GDM1 (cell line): ENCODE data around the gene ZNF730.
"Not testable (repeated sequence)": the region's sequence is repeated elsewhere in the genome, so short reads cannot be mapped to it uniquely, and the experiment has no call there.

Experiments used
- DNase-seq: peaks from one replicate; lab custom pipeline; 2025; lab: John Stamatoyannopoulos, UW

Gene ZNF730

DNA sequence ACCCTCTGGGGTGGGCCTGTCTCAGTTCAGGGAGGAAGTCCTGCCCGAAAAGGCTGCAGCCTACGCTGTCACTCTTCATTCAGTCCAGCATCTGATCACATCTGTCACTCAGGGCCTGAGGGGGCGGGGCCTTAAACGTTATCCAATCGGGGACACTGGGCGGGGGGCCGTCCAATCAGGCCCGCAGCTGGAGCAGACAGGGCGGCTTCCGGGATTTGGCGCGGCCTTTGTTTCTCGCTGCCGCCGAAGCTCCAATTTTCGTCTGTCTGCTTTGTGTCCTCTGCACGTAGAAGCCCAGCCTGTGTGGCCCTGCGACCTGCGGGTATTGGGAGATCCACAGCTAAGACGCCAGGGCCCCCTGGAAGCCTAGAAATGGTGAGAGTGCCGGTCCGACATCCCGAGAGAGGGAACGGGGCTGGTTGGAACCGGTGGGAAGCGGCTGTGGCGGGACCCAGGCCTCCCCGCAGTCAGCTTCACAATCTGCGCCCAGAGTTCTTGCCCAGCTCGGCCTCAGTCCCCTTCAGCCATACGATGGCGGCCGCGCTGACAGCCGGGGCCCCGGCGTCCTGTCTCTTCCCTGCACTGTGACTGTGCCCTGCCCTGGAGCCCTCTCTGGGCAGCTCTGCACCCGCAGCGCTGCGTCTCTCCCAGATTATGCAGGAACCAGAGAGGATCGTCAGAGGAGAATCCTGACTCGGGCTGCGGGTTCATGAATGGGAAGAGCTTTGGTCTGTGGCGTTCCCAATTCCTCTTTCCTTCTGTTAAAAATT, at the start of gene ZNF730:
Gene ZNF730 (plus strand): TSS at position 224 of the 770 bp plus-strand sequence. CDS start 149 bp downstream, at position 373.
- DNase-seq, result no peak

- DNase-seq, result no peak
These were observed 46.3 kb upstream of the ZNF730 start for GRCh38 chr19:23070353-23071146.

DNA sequence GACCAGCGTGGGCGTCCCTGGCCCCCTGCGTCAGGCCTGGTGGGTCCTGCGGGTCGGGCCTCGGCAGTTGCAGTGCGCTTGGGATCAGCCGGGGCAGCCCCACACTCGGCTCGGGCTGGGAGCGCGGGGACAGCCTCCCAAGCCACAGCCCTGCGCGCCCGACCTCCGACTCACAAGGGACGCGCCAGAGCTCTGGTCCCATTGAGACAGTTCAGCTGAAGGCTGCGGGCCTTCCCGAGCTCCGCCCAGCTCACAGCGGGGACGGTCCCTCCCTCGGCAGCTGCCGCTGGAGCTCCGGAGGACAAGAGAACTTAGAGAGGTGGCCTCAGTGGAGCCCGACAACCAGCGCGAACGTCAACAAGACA, 45.7 kb upstream of the ZNF730 start:
- no peak for DNase-seq

DNA sequence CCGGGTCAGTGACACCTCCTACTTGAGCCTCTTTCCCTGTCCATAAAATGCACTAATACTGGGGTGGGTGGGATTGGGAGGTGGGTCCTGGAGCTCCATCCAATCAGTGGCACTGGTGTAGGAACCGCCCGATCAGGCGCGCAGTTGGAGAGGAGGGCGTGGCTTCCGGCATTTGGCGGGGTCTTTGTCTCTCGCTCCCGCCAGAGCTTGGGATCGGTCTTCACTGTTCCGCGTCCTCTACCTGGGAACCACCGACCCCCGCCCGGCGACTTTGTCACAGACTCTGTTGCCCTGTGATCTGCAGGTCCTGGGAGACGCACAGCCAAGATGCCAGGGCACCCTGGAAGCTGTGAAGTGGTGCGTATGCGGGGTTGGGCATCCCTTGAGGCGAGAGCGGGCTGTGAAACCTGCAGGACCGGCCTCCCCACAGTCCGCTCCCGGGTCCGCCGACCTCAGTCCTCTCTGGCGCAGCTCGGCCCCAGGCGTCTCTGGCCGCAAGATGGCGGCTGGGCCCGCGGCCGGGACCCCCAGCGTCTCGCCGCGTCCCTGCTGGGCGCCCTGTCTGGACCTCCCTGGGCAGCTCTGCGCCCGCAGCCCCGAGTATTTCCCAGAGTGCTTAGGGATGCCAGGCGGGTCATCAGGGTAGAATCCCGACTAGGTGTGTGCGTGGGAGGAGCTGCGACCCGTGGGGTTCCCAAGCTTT, 41.6 kb upstream of the ZNF730 start:
- no peak for DNase-seq

GRCh38 chr19:23077776-23078175, 39.0 kb upstream of the ZNF730 start:
- not testable (repeated sequence) for DNase-seq

- no peak for DNase-seq
These were observed 23.0 kb upstream of the ZNF730 start for GRCh38 chr19:23093832-23094231.

- no peak for DNase-seq
These were observed 21.4 kb upstream of the ZNF730 start for GRCh38 chr19:23095418-23095817.

DNA sequence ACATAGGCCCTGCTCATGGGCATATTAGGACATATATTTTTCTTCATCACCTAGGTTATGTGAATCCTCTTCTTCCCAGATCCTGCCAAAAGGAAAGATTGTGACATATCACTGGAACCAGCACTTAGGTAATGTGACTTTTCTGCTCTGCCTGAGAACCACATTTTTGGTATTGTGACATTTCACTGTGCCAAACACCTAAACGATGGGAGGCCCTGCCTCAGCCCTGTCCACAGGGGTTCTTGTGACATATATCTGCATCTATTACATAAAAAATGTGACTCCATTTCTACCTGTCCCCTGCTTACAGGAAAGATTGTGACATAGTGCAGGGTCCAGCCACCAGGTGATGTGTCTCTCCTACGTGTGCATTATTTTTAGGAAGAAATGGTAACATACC, 18.5 kb upstream of the ZNF730 start:
- DNase-seq, result no peak

DNA sequence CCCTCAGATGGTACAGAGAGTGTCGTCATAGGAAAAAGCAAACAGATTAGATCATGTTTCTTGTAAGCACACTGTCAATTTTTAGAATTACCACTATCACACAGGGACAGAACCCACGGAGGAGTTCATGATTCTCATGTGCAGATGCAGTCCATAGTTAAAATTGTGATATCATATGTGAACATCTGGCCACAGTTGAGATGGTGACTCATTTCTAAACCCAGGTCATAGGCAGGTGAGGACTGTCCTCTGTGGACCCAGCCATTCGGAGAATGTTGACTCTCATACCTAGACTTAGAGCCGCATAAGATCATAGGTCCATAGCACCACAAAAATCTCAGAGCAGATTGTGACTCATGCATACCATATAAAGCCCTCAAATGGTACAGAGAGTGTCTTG, 17.8 kb upstream of the ZNF730 start:
- DNase-seq, result no peak

DNA sequence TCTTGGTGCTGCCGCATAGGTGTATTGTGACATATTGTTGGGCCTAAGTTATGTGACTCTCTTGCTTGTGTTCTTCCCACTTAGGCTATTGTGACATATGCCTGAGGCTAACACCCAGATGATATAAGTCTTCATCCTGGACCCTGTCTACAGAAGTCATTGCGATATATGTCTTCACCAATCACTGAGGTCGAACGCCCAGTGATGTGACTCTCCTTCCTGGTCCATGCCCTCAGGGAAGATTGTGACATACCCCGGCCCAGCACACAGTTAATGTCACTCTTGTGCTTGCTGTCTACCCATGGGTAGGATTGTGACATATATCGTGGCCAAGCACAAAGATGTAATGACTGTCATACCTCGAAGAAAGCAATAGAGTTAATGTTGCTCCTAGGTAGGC, 16.9 kb upstream of the ZNF730 start:
- no peak for DNase-seq

DNA sequence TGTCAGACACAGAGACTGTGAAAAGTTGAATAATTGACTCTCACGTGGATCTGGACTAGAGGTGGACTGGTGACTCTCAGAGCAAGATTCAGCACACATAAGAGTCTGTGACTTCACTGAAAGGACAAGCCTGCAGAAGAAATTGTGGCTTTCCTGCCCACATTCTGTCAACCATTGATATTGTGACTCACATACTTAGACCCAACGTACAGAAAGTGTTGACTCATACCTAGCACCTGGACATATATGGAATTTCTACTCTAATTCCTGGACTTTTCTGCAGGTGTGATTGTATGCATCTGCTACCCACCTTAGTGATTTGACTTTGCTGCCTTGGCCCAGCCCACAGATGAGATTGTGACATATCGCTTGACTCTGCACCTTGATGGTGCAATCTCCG, 15.6 kb upstream of the ZNF730 start:
- no peak for DNase-seq

- no peak for DNase-seq
These were observed 1.6 kb downstream of the ZNF730 start for GRCh38 chr19:23118400-23118799.

- DNase-seq, result not testable (repeated sequence)
These were observed 17.4 kb downstream of the ZNF730 start for GRCh38 chr19:23134211-23134610.

GRCh38 chr19:23145617-23146415, 29.0 kb downstream of the ZNF730 start:
- no peak for DNase-seq

- no peak for DNase-seq
These were observed 43.9 kb downstream of the ZNF730 start for GRCh38 chr19:23160766-23161165.

GRCh38 chr19:23168286-23168685, 51.5 kb downstream of the ZNF730 start:
- DNase-seq, result not testable (repeated sequence)

DNA sequence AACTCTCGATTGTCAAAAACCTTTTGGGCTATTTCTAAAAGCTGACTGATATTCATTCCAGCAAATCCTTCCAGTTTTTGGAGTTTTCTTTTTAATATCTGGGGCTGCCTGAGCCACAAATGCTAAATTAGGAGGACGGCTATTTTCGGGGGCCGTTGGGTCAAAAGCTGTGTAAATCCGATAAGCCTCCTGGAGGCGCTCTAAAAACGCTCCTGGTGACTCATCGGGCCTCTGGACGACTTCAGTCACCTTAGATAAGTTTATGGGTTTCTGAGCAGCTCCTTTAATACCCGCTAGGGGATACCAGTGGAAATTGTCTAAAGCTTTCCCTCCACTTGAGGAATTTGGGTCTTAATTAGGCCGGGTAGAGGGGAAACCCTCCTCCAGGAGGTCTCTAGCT, 66.4 kb downstream of the ZNF730 start:
- no peak for DNase-seq

DNA sequence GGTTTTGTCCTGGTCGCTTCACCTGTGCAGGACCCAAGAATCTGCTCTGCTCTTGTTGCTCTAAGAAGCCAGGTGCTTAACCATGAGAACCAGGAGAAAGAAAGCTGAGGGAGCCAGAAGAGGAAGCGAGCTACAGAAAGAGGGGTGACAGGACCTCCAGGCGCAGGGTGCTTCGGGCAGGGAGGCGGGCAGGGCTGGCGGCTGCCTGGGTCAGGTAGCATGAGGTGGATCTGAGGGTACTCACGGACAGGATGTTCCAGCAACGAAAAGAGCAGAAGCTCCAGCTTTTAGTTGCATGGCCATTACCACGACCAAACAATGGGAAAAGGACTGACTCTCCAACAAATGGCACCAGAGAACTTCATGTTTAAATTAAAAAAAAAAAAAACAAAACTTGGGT, 73.5 kb downstream of the ZNF730 start:
- no peak for DNase-seq
